K562 (cell line): ENCODE measurements around the gene CCDC54. TPM values are rescaled to one million over a fixed set of nuclear protein-coding genes. Genes with fewer than 3 reads are reported as not detected.

Experiments
- EP300 ChIP-seq: IDR thresholded peaks from 2 replicates; pipeline ENCODE4 v1.6.1; 2012; ENCODE audit warnings: low read length, improper control_type of control experiment
- FOXJ2 ChIP-seq: fragments of 200-800 bp; sonication (Bioruptor generic); IDR thresholded peaks from 2 replicates; pipeline ENCODE4 v1.6.1; 2016; ENCODE audit warnings: missing genetic modification characterization, missing compliant biosample characterization
- FOXK2 ChIP-seq, 2 experiments: fragments of 450-650 bp; IDR thresholded peaks in 1 of 2; conservative IDR thresholded peaks in 1 of 2; 2 replicates each; pipeline ENCODE4 v1.6.1; 2016; ENCODE audit warnings: low read depth in 2 of 2, mild to moderate bottlenecking in 1 of 2
- KDM5B ChIP-seq: fragments of 200-600 bp; sonication (generic); IDR thresholded peaks from 2 replicates; pipeline ENCODE4 v1.6.1; 2012; ENCODE audit warnings: low read depth, mild to moderate bottlenecking, moderate library complexity, low read length, control low read depth, inconsistent platforms; ENCODE audit not compliant: insufficient replicate concordance
- NFE2 ChIP-seq: IDR thresholded peaks from 2 replicates; pipeline ENCODE4 v1.6.1; 2014; ENCODE audit warnings: antibody characterized with exemption, low read depth
- NFYB ChIP-seq: IDR thresholded peaks from 2 replicates; pipeline ENCODE4 v1.6.1; 2011; ENCODE audit warnings: mild to moderate bottlenecking, moderate library complexity; ENCODE audit not compliant: insufficient read length; ENCODE audit errors: extremely low read depth
- PHF20 ChIP-seq: fragments of 450-650 bp; IDR thresholded peaks from 2 replicates; pipeline ENCODE4 v1.6.1; 2018; ENCODE audit not compliant: partially characterized antibody
- PHTF2 ChIP-seq: fragments of 250-450 bp; sonication (Bioruptor Pico); IDR thresholded peaks from 2 replicates; pipeline ENCODE4 v1.5.0; 2021; ENCODE audit warnings: mild to moderate bottlenecking
- PURB ChIP-seq: sonication (generic); formaldehyde crosslinking; IDR thresholded peaks from 2 replicates; pipeline ENCODE4 v1.9.0; 2021; ENCODE audit warnings: low read depth, mild to moderate bottlenecking, missing genetic modification reagents
- SMARCA4 ChIP-seq: fragments of 450-650 bp; IDR thresholded peaks from 2 replicates; pipeline ENCODE4 v1.6.1; 2016
- SMARCC2 ChIP-seq: fragments of 450-650 bp; IDR thresholded peaks from 2 replicates; pipeline ENCODE4 v1.6.1; 2017; ENCODE audit warnings: antibody characterized with exemption, moderate library complexity, mild to moderate bottlenecking, low read depth
- TRIM24 ChIP-seq, 2 experiments: fragments of 450-650 bp; IDR thresholded peaks; 2 replicates each; pipeline ENCODE4 v1.6.1; 2016
- ZNF12 ChIP-seq: sonication (generic); formaldehyde crosslinking; IDR thresholded peaks from 2 replicates; pipeline ENCODE4 v1.4.0; 2020; ENCODE audit warnings: mild to moderate bottlenecking, missing genetic modification reagents
- ZNF347 ChIP-seq: fragments of 450-650 bp; formaldehyde crosslinking; IDR thresholded peaks from 2 replicates; pipeline ENCODE4 v1.4.0; 2020; ENCODE audit warnings: low read depth, mild to moderate bottlenecking, moderate library complexity
- ZNF696 ChIP-seq: fragments of 250-450 bp; sonication (Bioruptor Pico); conservative IDR thresholded peaks from 2 replicates; pipeline ENCODE4 v1.4.0; 2020; ENCODE audit warnings: mild to moderate bottlenecking, moderate library complexity
- polyA plus RNA-seq, 8 experiments: library from polyadenylated mRNA; depleted of rRNA in 4 of 8; stranded (reverse) in 5 of 8; unstranded in 3 of 8; fragments of >200 nt; fragmentation: Nextera tagmentation in 2 of 8; fragmentation: Illumina TruSeq in 1 of 8; extraction: Ambion mirVana in 2 of 8; extraction: Trizol in 1 of 8; gene quantifications; 2 replicates each; pipeline versions ENCODE4 v1.2.1 to v1.2.3, GENCODE V29; 2011 to 2014; ENCODE audit warnings: inconsistent platforms in 1 of 8, missing spikeins in 1 of 8
- total RNA-seq, 7 experiments: library from RNA; depleted of rRNA in 6 of 7; stranded (reverse); fragments of >200 nt in 6 of 7; fragmentation: Illumina TruSeq in 2 of 7; extraction: Trizol in 2 of 7; gene quantifications; 2 replicates each; pipeline versions ENCODE4 v1.2.1 to v1.2.3, GENCODE V29; 2011 to 2021; ENCODE audit warnings: low replicate concordance in 1 of 7
- TF ChIP-seq, protein P1 (sequence below): fragments of 150-350 bp; conservative IDR thresholded peaks from 2 replicates; pipeline ENCODE4 v1.6.1; 2014; ENCODE audit warnings: low read length
- TF ChIP-seq, protein P2 (sequence below): sonication (generic); IDR thresholded peaks from 2 replicates; pipeline ENCODE4 v1.6.1; 2016

Gene CCDC54
- total and polyA plus RNA-seq, 9 of the 15 experiments (the other 6 are each of a cell fraction or from before 2014, with no cell fraction given): not detected

DNA sequence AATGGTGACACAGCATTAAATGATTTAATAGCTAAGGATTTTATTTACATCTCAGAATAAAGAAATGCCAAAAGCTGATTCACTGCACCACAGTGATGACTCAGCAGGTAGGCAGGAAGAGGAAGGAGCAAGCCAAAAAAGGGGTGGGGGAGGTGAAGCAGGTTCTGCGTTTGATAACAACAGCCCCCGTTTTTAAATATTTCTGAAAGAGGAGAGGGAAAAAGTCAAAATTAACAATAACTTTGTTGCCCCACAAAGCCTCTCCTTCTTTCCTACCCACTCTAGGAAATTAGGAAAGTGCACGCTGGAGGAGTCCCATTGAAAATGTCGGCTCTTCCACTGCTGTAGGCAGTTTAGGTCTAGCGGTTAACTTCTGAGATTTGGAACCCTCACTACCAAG, 9.9 kb upstream of the CCDC54 start (continued):
- no peak for TF ChIP-seq ZNF347 (CRISPR knock-in tag)
- no peak for TF ChIP-seq KDM5B
- TF ChIP-seq ZNF696 (CRISPR knock-in tag): no peak
- no peak for TF ChIP-seq PURB (CRISPR knock-in tag)
- peak; percentile 41; the same call in 1 of the 2 replicates for TF ChIP-seq EP300
- TF ChIP-seq SMARCA4: peak; percentile 47; the same call in 1 of the 2 replicates
- TF ChIP-seq, protein P1, sequence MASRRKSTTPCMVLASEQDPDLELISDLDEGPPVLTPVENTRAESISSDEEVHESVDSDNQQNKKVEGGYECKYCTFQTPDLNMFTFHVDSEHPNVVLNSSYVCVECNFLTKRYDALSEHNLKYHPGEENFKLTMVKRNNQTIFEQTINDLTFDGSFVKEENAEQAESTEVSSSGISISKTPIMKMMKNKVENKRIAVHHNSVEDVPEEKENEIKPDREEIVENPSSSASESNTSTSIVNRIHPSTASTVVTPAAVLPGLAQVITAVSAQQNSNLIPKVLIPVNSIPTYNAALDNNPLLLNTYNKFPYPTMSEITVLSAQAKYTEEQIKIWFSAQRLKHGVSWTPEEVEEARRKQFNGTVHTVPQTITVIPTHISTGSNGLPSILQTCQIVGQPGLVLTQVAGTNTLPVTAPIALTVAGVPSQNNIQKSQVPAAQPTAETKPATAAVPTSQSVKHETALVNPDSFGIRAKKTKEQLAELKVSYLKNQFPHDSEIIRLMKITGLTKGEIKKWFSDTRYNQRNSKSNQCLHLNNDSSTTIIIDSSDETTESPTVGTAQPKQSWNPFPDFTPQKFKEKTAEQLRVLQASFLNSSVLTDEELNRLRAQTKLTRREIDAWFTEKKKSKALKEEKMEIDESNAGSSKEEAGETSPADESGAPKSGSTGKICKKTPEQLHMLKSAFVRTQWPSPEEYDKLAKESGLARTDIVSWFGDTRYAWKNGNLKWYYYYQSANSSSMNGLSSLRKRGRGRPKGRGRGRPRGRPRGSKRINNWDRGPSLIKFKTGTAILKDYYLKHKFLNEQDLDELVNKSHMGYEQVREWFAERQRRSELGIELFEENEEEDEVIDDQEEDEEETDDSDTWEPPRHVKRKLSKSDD: no peak
- TF ChIP-seq, protein P2, sequence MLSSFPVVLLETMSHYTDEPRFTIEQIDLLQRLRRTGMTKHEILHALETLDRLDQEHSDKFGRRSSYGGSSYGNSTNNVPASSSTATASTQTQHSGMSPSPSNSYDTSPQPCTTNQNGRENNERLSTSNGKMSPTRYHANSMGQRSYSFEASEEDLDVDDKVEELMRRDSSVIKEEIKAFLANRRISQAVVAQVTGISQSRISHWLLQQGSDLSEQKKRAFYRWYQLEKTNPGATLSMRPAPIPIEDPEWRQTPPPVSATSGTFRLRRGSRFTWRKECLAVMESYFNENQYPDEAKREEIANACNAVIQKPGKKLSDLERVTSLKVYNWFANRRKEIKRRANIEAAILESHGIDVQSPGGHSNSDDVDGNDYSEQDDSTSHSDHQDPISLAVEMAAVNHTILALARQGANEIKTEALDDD: no peak
- TF ChIP-seq NFE2: peak; percentile 91
- TF ChIP-seq PHF20: no peak
- peak; percentile 28 to 67; a peak in 2 of 4 replicates for TF ChIP-seq FOXK2 (conservative IDR thresholded peaks at IDR 0.05 in 1 of 2, IDR thresholded peaks at IDR 0.05 in 1 of 2; ENCODE audit: low read depth in 2 of 2)
- TF ChIP-seq PHTF2: no peak
- TF ChIP-seq NFYB: no peak
- TF ChIP-seq FOXJ2 (tag): no peak
- TF ChIP-seq TRIM24 (IDR thresholded peaks at IDR 0.05): peak; percentile 49 to 72; a peak in 3 of 4 replicates
- TF ChIP-seq ZNF12 (CRISPR knock-in tag): no peak
- TF ChIP-seq SMARCC2: no peak
- TF ChIP-seq, all 486 proteins: peak for 30
